ENCODE data around the gene AP2B1.

DNA sequence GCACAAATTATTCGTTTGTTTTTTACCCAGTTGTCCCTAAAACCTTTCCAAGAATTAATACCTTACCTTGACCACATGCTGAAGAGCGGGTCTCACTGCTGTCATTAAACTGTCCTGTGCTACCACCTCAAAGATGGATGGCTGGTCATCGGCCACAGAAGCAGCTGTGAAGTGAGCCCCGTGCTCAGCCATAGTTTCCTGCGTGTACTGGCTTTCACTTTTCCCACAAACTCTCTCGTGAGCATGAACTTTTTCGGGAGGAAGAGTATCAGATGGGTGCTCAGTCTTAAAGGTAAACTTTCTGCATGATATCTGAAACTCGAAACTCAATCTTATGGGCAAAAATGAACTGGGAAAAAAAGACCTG lies 9.3 kb upstream of the AP2B1 start:
- TF ChIP-seq, protein P1, sequence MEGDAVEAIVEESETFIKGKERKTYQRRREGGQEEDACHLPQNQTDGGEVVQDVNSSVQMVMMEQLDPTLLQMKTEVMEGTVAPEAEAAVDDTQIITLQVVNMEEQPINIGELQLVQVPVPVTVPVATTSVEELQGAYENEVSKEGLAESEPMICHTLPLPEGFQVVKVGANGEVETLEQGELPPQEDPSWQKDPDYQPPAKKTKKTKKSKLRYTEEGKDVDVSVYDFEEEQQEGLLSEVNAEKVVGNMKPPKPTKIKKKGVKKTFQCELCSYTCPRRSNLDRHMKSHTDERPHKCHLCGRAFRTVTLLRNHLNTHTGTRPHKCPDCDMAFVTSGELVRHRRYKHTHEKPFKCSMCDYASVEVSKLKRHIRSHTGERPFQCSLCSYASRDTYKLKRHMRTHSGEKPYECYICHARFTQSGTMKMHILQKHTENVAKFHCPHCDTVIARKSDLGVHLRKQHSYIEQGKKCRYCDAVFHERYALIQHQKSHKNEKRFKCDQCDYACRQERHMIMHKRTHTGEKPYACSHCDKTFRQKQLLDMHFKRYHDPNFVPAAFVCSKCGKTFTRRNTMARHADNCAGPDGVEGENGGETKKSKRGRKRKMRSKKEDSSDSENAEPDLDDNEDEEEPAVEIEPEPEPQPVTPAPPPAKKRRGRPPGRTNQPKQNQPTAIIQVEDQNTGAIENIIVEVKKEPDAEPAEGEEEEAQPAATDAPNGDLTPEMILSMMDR (optimal IDR thresholded peaks at IDR 0.05 in 1 of 3, IDR thresholded peaks at IDR 0.05 in 1 of 3, conservative IDR thresholded peaks at IDR 0.05 in 1 of 3; ENCODE audit: extremely low read depth in 1 of 3, insufficient read depth in 2 of 3, low read length in 3 of 3): no peak
- TF ChIP-seq EZH2 (IDR thresholded peaks at IDR 0.05; ENCODE audit: low read length): no peak
